HepG2 (cell line): ENCODE measurements around the gene PSMA3. TPM values are rescaled to one million over a fixed set of nuclear protein-coding genes. Genes with fewer than 3 reads are reported as not detected.
A peak's percentile ranks its signal among the peaks of the same experiment; 100 is the strongest.

Experiments used
- ADNP ChIP-seq: sonication (generic); formaldehyde crosslinking; IDR thresholded peaks from 2 replicates; pipeline ENCODE4 v1.4.0; 2020; ENCODE audit warnings: missing genetic modification reagents
- ARNT2 ChIP-seq: sonication (generic); formaldehyde crosslinking; IDR thresholded peaks from 2 replicates; pipeline ENCODE4 v1.8.0; 2022; ENCODE audit warnings: mild to moderate bottlenecking, low read depth, missing genetic modification reagents, moderate library complexity
- CCAR2 ChIP-seq: fragments of 200-400 bp; formaldehyde crosslinking; optimal IDR thresholded peaks from 2 replicates; pipeline ENCODE3; 2018; ENCODE audit warnings: low read depth, mild to moderate bottlenecking, low read length, moderate library complexity
- FOXJ3 ChIP-seq: sonication (generic); formaldehyde crosslinking; IDR thresholded peaks from 2 replicates; pipeline ENCODE4 v1.4.0; 2020; ENCODE audit warnings: missing genetic modification reagents, mild to moderate bottlenecking, borderline replicate concordance
- FUBP1 ChIP-seq: sonication (generic); formaldehyde crosslinking; IDR thresholded peaks from 2 replicates; pipeline ENCODE4 v1.5.1; 2020; ENCODE audit warnings: missing genetic modification reagents, mild to moderate bottlenecking, borderline replicate concordance
- HDAC6 ChIP-seq: fragments of 200-600 bp; sonication (generic); IDR thresholded peaks from 2 replicates; pipeline ENCODE4 v1.7.0; 2017; ENCODE audit warnings: mild to moderate bottlenecking, antibody characterized with exemption, low read length, low read depth
- KDM5B ChIP-seq: sonication (generic); formaldehyde crosslinking; IDR thresholded peaks from 2 replicates; pipeline ENCODE4 v1.4.0; 2020; ENCODE audit warnings: missing genetic modification reagents, mild to moderate bottlenecking, borderline replicate concordance
- MAX ChIP-seq: IDR thresholded peaks from 2 replicates; pipeline ENCODE4 v1.6.1; 2012; ENCODE audit warnings: inconsistent platforms
- NONO ChIP-seq, 2 experiments: fragments of 450-650 bp in 1 of 2; sonication (generic) in 1 of 2; formaldehyde crosslinking in 1 of 2; IDR thresholded peaks in 1 of 2; conservative IDR thresholded peaks in 1 of 2; 2 replicates each; pipeline versions ENCODE4 v1.6.1 to v1.8.0; 2017 to 2022; ENCODE audit warnings: mild to moderate bottlenecking in 1 of 2, missing genetic modification reagents in 1 of 2, moderate library complexity in 1 of 2
- RBM22 ChIP-seq: fragments of 200-400 bp; formaldehyde crosslinking; optimal IDR thresholded peaks from 2 replicates; pipeline ENCODE3; 2017; ENCODE audit warnings: mild to moderate bottlenecking, low read length, moderate library complexity
- RELA ChIP-seq: sonication (generic); formaldehyde crosslinking; IDR thresholded peaks from 2 replicates; pipeline ENCODE4 v1.4.0; 2020; ENCODE audit warnings: missing genetic modification reagents
- SYNCRIP ChIP-seq: fragments of 200-400 bp; formaldehyde crosslinking; IDR thresholded peaks from 2 replicates; pipeline ENCODE4 v1.6.1; 2018; ENCODE audit warnings: mild to moderate bottlenecking, low read depth, low read length; ENCODE audit not compliant: insufficient read depth
- TP53 ChIP-seq: sonication (generic); formaldehyde crosslinking; conservative IDR thresholded peaks from 2 replicates; pipeline ENCODE4 v1.4.0; 2020; ENCODE audit warnings: missing genetic modification reagents
- TSC22D2 ChIP-seq: sonication (generic); formaldehyde crosslinking; IDR thresholded peaks from 2 replicates; pipeline ENCODE4 v1.5.1; 2020; ENCODE audit warnings: missing genetic modification reagents, mild to moderate bottlenecking, borderline replicate concordance
- ZBTB8A ChIP-seq: sonication (generic); formaldehyde crosslinking; IDR thresholded peaks from 2 replicates; pipeline ENCODE4 v1.4.0; 2020; ENCODE audit warnings: mild to moderate bottlenecking, low read depth, missing genetic modification reagents, borderline replicate concordance
- ZFP91 ChIP-seq: sonication (generic); formaldehyde crosslinking; IDR thresholded peaks from 2 replicates; pipeline ENCODE4 v1.9.0; 2022; ENCODE audit warnings: missing genetic modification reagents, mild to moderate bottlenecking, borderline replicate concordance
- ZMYM4 ChIP-seq: sonication (generic); formaldehyde crosslinking; IDR thresholded peaks from 2 replicates; pipeline ENCODE4 v1.8.1; 2023; ENCODE audit warnings: mild to moderate bottlenecking, missing genetic modification reagents
- ZNF124 ChIP-seq: sonication (generic); formaldehyde crosslinking; IDR thresholded peaks from 2 replicates; pipeline ENCODE4 v1.4.0; 2020; ENCODE audit warnings: missing genetic modification reagents
- ZNF331 ChIP-seq: sonication (generic); formaldehyde crosslinking; IDR thresholded peaks from 2 replicates; pipeline ENCODE4 v1.4.0; 2020; ENCODE audit warnings: missing genetic modification reagents
- ZNF335 ChIP-seq: sonication (generic); formaldehyde crosslinking; IDR thresholded peaks from 2 replicates; pipeline ENCODE4 v1.4.0; 2020; ENCODE audit warnings: missing genetic modification reagents
- ZNF343 ChIP-seq: sonication (generic); formaldehyde crosslinking; IDR thresholded peaks from 2 replicates; pipeline ENCODE4 v1.4.0; 2020; ENCODE audit warnings: mild to moderate bottlenecking, missing genetic modification reagents
- ZNF414 ChIP-seq: sonication (generic); formaldehyde crosslinking; IDR thresholded peaks from 2 replicates; pipeline ENCODE4 v1.5.0; 2020; ENCODE audit warnings: missing genetic modification reagents
- ZNF543 ChIP-seq: sonication (generic); formaldehyde crosslinking; IDR thresholded peaks from 2 replicates; pipeline ENCODE4 v1.4.0; 2020; ENCODE audit warnings: mild to moderate bottlenecking, missing genetic modification reagents
- ZNF614 ChIP-seq: IDR thresholded peaks from 2 replicates; pipeline ENCODE4 v1.6.1; 2018; ENCODE audit warnings: missing biosample characterization, missing genetic modification reagents, inconsistent platforms, borderline replicate concordance
- ZNF746 ChIP-seq: sonication (generic); formaldehyde crosslinking; IDR thresholded peaks from 2 replicates; pipeline ENCODE4 v1.8.0; 2022; ENCODE audit warnings: mild to moderate bottlenecking, missing genetic modification reagents
- polyA plus RNA-seq, 8 experiments: library from polyadenylated mRNA; depleted of rRNA in 3 of 8; stranded (reverse) in 7 of 8; unstranded in 1 of 8; fragments of >200 nt; fragmentation: Illumina TruSeq in 4 of 8; extraction: Trizol in 4 of 8; gene quantifications; 2 replicates each; pipeline versions ENCODE4 v1.2.1 to v1.2.3, GENCODE V29; 2011 to 2016; ENCODE audit warnings: low read depth in 4 of 8, missing spikeins in 1 of 8, mixed read lengths in 1 of 8; ENCODE audit not compliant: insufficient read depth in 1 of 8
- total RNA-seq, 5 experiments: library from RNA; depleted of rRNA; stranded (reverse); fragments of >200 nt; fragmentation: Illumina TruSeq; extraction: Trizol; gene quantifications; 2 replicates each; pipeline ENCODE4 v1.2.3, GENCODE V29; 2016; ENCODE audit warnings: low read depth in 1 of 5

PSMA3 gene
- total and polyA plus RNA-seq, 2 of the 13 experiments (the other 11 are each of a cell fraction or from before 2014, with no cell fraction given): 232 to 275 TPM

GRCh38 chr14:58239244-58240195 lies 5.1 kb upstream of the PSMA3 start (continued):
- TF ChIP-seq CCAR2 (no peak), ZNF124 (CRISPR knock-in tag) (peak; percentile 72), SYNCRIP (no peak), KDM5B (CRISPR knock-in tag) (no peak), FOXJ3 (no peak; the same call in 1 of the 2 replicates), ZBTB8A (no peak), RELA (no peak), HDAC6 (peak; percentile 58; the same call in 1 of the 2 replicates), ZNF414 (CRISPR knock-in tag) (0 out of 2 replicates have a peak, but pooled peaks have one; percentile 57), TP53 (CRISPR knock-in tag) (no peak; the same call in 1 of the 2 replicates), MAX (0 out of 2 replicates have a peak, but pooled peaks have one; percentile 19), TSC22D2 (peak; percentile 38; the same call in 1 of the 2 replicates), ARNT2 (CRISPR knock-in tag) (no peak), NONO (IDR thresholded peaks at IDR 0.05) (no peak), NONO (CRISPR knock-in tag; conservative IDR thresholded peaks at IDR 0.05) (no peak), ZMYM4 (CRISPR knock-in tag) (peak; percentile 55; the same call in 1 of the 2 replicates), RBM22 (peak; percentile 97), ADNP (no peak), ZNF335 (CRISPR knock-in tag) (peak; percentile 84; the same call in 1 of the 2 replicates), FUBP1 (CRISPR knock-in tag) (no peak), ZNF331 (CRISPR knock-in tag) (peak; percentile 87), ZNF543 (CRISPR knock-in tag) (no peak), ZNF746 (no peak), ZFP91 (CRISPR knock-in tag) (no peak), ZNF614 (CRISPR knock-in tag) (0 out of 2 replicates have a peak, but pooled peaks have one; percentile 52), ZNF343 (no peak)
